Measurements from ENCODE around the gene LPAR3.

Gene LPAR3

DNA sequence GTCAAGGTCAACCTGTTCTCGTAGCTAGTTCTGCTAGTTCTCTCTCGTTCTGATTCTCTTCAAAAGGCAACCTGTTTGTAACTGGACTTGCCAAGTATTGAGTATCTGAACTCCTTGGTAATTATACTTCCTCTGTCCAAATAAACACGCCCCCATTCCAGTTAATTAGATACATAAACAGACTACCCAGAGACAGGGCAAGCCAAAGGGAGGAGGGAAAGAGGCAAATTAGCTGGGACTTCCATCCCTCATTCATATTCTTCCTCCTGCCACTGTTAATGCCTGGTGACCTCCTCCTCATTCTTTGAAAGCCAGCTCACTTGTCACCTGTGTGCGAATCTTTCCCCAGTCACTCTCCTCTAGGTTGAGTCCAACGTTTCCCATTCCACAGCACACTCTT, 62.9 kb downstream of the LPAR3 start:
- Histone ChIP-seq H3K9me2 (replicated peaks; ENCODE audit: insufficient read depth, low read length) (no peaks in the 10 kb centered on the region), H3K36me3 (replicated peaks; ENCODE audit: insufficient read depth, low read length) (no peaks in the 10 kb centered on the region), H3K27ac (ENCODE audit: low read length) (no peak overlapping the region), H2AFZ (ENCODE audit: low read length) (no peak overlapping the region), H3K9ac (ENCODE audit: low read length) (no peak overlapping the region), H3K9me3 (replicated peaks; ENCODE audit: insufficient read depth, low read length) (no peaks in the 10 kb centered on the region), H3K27me3 (replicated peaks; ENCODE audit: insufficient read depth, low read length) (no peaks in the 10 kb centered on the region), H3K79me2 (ENCODE audit: low read length) (no peaks in the 10 kb centered on the region), H3F3A (ENCODE audit: insufficient read depth, low read length) (no peaks in the 10 kb centered on the region), H3K4me3 (ENCODE audit: low read length) (no peak overlapping the region), H4K20me1 (ENCODE audit: insufficient read depth, low read length) (no peaks in the 10 kb centered on the region), H3K4me2 (ENCODE audit: low read depth, low read length) (no peak overlapping the region), H3K4me1 (ENCODE audit: low read length) (no peaks in the 10 kb centered on the region)
- DNase-seq = no peak
- no peak for TF ChIP-seq EZH2 (optimal IDR thresholded peaks at IDR 0.05; ENCODE audit: low read depth, low read length)
- TF ChIP-seq EZH2phosphoT487 (IDR thresholded peaks at IDR 0.05; ENCODE audit: low read length) = no peak
- TF ChIP-seq, protein P1, sequence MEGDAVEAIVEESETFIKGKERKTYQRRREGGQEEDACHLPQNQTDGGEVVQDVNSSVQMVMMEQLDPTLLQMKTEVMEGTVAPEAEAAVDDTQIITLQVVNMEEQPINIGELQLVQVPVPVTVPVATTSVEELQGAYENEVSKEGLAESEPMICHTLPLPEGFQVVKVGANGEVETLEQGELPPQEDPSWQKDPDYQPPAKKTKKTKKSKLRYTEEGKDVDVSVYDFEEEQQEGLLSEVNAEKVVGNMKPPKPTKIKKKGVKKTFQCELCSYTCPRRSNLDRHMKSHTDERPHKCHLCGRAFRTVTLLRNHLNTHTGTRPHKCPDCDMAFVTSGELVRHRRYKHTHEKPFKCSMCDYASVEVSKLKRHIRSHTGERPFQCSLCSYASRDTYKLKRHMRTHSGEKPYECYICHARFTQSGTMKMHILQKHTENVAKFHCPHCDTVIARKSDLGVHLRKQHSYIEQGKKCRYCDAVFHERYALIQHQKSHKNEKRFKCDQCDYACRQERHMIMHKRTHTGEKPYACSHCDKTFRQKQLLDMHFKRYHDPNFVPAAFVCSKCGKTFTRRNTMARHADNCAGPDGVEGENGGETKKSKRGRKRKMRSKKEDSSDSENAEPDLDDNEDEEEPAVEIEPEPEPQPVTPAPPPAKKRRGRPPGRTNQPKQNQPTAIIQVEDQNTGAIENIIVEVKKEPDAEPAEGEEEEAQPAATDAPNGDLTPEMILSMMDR (IDR thresholded peaks at IDR 0.05; ENCODE audit: low read length) = no peak

DNA sequence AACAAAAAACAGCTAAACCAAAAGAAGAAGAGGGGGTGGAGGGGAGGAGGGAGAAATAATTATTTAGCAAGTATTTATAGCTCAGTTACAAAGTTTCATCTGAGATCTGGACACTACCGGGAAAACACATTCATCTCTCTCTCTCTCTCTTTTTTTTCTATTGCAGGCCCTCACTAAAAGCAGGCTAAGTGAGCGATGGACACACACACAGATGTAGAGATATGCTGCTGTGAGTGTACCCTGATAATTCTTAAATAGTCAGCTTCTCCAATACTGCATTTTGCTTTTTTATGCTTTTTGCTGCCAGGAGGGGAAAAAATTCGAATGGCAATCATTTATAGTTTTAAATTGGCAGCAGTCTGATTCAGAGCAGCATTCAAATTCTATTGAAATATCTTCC, 65.0 kb downstream of the LPAR3 start:
- Histone ChIP-seq H3K9me2 (replicated peaks; ENCODE audit: insufficient read depth, low read length) (no peaks in the 10 kb centered on the region), H3K9ac (ENCODE audit: low read length) (no peak overlapping the region), H3F3A (ENCODE audit: insufficient read depth, low read length) (no peaks in the 10 kb centered on the region), H3K9me3 (replicated peaks; ENCODE audit: insufficient read depth, low read length) (no peaks in the 10 kb centered on the region), H3K4me3 (ENCODE audit: low read length) (no peak overlapping the region), H3K27ac (ENCODE audit: low read length) (no peak overlapping the region), H4K20me1 (ENCODE audit: insufficient read depth, low read length) (no peaks in the 10 kb centered on the region), H3K79me2 (ENCODE audit: low read length) (no peaks in the 10 kb centered on the region), H3K36me3 (replicated peaks; ENCODE audit: insufficient read depth, low read length) (no peaks in the 10 kb centered on the region), H3K27me3 (replicated peaks; ENCODE audit: insufficient read depth, low read length) (no peaks in the 10 kb centered on the region), H2AFZ (ENCODE audit: low read length) (no peak overlapping the region), H3K4me2 (ENCODE audit: low read depth, low read length) (no peak overlapping the region), H3K4me1 (ENCODE audit: low read length) (no peaks in the 10 kb centered on the region)
- TF ChIP-seq EZH2phosphoT487 (IDR thresholded peaks at IDR 0.05; ENCODE audit: low read length) (no peak), EZH2 (optimal IDR thresholded peaks at IDR 0.05; ENCODE audit: low read depth, low read length) (no peak)
- TF ChIP-seq, protein P1 (IDR thresholded peaks at IDR 0.05; ENCODE audit: low read length) = no peak
- no peak for DNase-seq

DNA sequence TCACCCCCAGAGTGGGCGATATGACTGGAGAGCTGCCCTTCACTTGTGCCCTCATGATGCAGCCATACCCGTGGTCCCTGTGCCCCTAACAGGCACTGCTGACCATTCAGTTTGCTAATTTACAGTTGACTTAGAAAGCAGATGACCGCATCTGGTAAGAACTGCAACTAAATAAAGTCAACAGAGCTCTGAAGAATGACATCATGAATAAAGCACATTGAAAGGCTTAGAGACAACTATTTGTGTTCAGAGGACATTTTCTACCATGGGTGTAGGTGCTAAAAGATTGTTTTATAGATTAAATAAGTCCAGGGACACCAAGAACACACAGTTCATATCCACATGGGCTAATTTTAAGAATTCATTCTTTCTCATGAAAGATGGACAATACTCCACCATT, 65.5 kb downstream of the LPAR3 start:
- Histone ChIP-seq H3K9ac (ENCODE audit: low read length) (no peak overlapping the region), H3K4me1 (ENCODE audit: low read length) (no peaks in the 10 kb centered on the region), H3K27ac (ENCODE audit: low read length) (no peak overlapping the region), H3K36me3 (replicated peaks; ENCODE audit: insufficient read depth, low read length) (no peaks in the 10 kb centered on the region), H2AFZ (ENCODE audit: low read length) (no peak overlapping the region), H4K20me1 (ENCODE audit: insufficient read depth, low read length) (no peaks in the 10 kb centered on the region), H3K27me3 (replicated peaks; ENCODE audit: insufficient read depth, low read length) (no peaks in the 10 kb centered on the region), H3K4me3 (ENCODE audit: low read length) (no peak overlapping the region), H3K9me3 (replicated peaks; ENCODE audit: insufficient read depth, low read length) (no peaks in the 10 kb centered on the region), H3K9me2 (replicated peaks; ENCODE audit: insufficient read depth, low read length) (no peaks in the 10 kb centered on the region), H3F3A (ENCODE audit: insufficient read depth, low read length) (no peaks in the 10 kb centered on the region), H3K79me2 (ENCODE audit: low read length) (no peaks in the 10 kb centered on the region), H3K4me2 (ENCODE audit: low read depth, low read length) (no peak overlapping the region)
- TF ChIP-seq EZH2 (optimal IDR thresholded peaks at IDR 0.05; ENCODE audit: low read depth, low read length) (no peak), EZH2phosphoT487 (IDR thresholded peaks at IDR 0.05; ENCODE audit: low read length) (no peak)
- TF ChIP-seq, protein P1 (IDR thresholded peaks at IDR 0.05; ENCODE audit: low read length) = no peak
- DNase-seq = no peak

Data from MM.1S (cell line).